ENCODE data around the gene SSC5D.

DNA sequence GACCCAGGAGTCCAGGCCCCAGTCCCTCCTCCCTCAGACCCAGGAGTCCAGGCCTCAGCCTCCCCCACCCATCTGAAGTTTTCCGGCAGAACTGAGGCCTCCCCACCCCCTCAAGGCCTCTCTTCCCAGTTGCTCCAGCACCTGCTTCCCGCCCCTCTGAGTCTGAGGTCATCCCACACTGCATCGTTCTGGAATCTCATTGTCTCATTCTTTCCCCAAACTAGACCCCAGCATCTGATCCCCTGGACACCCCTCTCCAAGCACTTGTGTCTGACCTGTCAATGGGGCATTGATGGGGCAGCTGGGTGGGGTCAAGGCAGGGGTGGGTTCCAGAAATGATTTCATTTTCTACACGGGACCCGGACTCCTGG lies 49.5 kb downstream of the SSC5D start:
- TF ChIP-seq SIN3A (IDR thresholded peaks at IDR 0.05; ENCODE audit: low read depth) (no peak), POLR2A (IDR thresholded peaks at IDR 0.05; ENCODE audit: borderline replicate concordance, extremely low read depth, insufficient read depth, insufficient read length) (no peak), CTCF (IDR thresholded peaks at IDR 0.05 in 2 of 3, conservative IDR thresholded peaks at IDR 0.05 in 1 of 3; ENCODE audit: borderline replicate concordance in 1 of 3, insufficient read depth in 1 of 3, low read depth in 2 of 3, low read length in 2 of 3) (no peak), EZH2 (IDR thresholded peaks at IDR 0.05) (no peak), SP1 (IDR thresholded peaks at IDR 0.05; ENCODE audit: low read depth) (no peak), JUND (IDR thresholded peaks at IDR 0.05) (no peak), TCF7L2 (IDR thresholded peaks at IDR 0.05; ENCODE audit: borderline replicate concordance, extremely low read depth, insufficient read depth, insufficient read length) (no peak), ELF1 (IDR thresholded peaks at IDR 0.05; ENCODE audit: borderline replicate concordance, low read depth) (no peak), POLR2AphosphoS5 (IDR thresholded peaks at IDR 0.05; ENCODE audit: low read depth, low read length) (no peak)
- TF ChIP-seq, protein P1, sequence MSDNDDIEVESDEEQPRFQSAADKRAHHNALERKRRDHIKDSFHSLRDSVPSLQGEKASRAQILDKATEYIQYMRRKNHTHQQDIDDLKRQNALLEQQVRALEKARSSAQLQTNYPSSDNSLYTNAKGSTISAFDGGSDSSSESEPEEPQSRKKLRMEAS (IDR thresholded peaks at IDR 0.05) = no peak
